Prostate gland (tissue), 2 donors: ENCODE results near the gene RAB3B.
"Not testable (repeated sequence)": the region's sequence is repeated elsewhere in the genome, so short reads cannot be mapped to it uniquely, and the experiment has no call there.

Experiments used
- CTCF ChIP-seq, 4 experiments: fragments of 200-600 bp in 2 of 4; fragments of 450-650 bp in 2 of 4; sonication (generic) in 2 of 4; IDR thresholded peaks; 1 replicate in 3 of 4; 2 replicates in 1 of 4; pipeline ENCODE4 v1.5.1; 2016 to 2019; ENCODE audit warnings: antibody characterized with exemption in 4 of 4, mild to moderate bottlenecking in 2 of 4, moderate library complexity in 2 of 4
- POLR2A ChIP-seq: fragments of 450-650 bp; IDR thresholded peaks from one replicate; pipeline ENCODE4 v1.6.1; 2016; ENCODE audit warnings: antibody characterized with exemption, mild to moderate bottlenecking
- POLR2AphosphoS5 ChIP-seq: sonication (generic); formaldehyde crosslinking; IDR thresholded peaks from one replicate; pipeline ENCODE4 v1.6.1; 2017; ENCODE audit warnings: antibody characterized with exemption

- TF ChIP-seq CTCF (IDR thresholded peaks at IDR 0.05); POLR2AphosphoS5; POLR2A: not testable (repeated sequence)
Measured at GRCh38 chr1:52028839-52029238, 38.3 kb upstream of the RAB3B start.
